ENCODE data around the gene STC2.

STC2 gene

GRCh38 chr5:173278641-173279040 lies 49.6 kb downstream of the STC2 start:
- Histone ChIP-seq H3K27me3 (ENCODE audit: control insufficient read depth, low read length) (peaks cover 6% of the 10 kb centered on the region), H3K27ac (ENCODE audit: low read depth, low read length) (no peak overlapping the region), H3K4me1 (ENCODE audit: control insufficient read depth, low read length) (no peaks in the 10 kb centered on the region), H3K36me3 (ENCODE audit: control insufficient read depth, low read length) (no peaks in the 10 kb centered on the region), H3K9me3 (ENCODE audit: control insufficient read depth, insufficient read depth, low read length) (no peaks in the 10 kb centered on the region), H3K9me2 (replicated peaks; ENCODE audit: control insufficient read depth, low read length) (no peaks in the 10 kb centered on the region), H4K20me1 (ENCODE audit: control insufficient read depth, insufficient read depth, low read depth, low read length) (no peaks in the 10 kb centered on the region), H3K4me3 (ENCODE audit: low read length) (no peak overlapping the region), H3F3A (ENCODE audit: control insufficient read depth, insufficient read depth) (no peaks in the 10 kb centered on the region), H3K79me2 (ENCODE audit: control insufficient read depth, low read length) (no peaks in the 10 kb centered on the region), H3K4me2 (ENCODE audit: low read length) (no peak overlapping the region)
- TF ChIP-seq, protein P1, sequence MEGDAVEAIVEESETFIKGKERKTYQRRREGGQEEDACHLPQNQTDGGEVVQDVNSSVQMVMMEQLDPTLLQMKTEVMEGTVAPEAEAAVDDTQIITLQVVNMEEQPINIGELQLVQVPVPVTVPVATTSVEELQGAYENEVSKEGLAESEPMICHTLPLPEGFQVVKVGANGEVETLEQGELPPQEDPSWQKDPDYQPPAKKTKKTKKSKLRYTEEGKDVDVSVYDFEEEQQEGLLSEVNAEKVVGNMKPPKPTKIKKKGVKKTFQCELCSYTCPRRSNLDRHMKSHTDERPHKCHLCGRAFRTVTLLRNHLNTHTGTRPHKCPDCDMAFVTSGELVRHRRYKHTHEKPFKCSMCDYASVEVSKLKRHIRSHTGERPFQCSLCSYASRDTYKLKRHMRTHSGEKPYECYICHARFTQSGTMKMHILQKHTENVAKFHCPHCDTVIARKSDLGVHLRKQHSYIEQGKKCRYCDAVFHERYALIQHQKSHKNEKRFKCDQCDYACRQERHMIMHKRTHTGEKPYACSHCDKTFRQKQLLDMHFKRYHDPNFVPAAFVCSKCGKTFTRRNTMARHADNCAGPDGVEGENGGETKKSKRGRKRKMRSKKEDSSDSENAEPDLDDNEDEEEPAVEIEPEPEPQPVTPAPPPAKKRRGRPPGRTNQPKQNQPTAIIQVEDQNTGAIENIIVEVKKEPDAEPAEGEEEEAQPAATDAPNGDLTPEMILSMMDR (IDR thresholded peaks at IDR 0.05; ENCODE audit: low read depth, low read length, poor library complexity, severe bottlenecking) = no peak
- TF ChIP-seq EZH2phosphoT487 (IDR thresholded peaks at IDR 0.05; ENCODE audit: borderline replicate concordance, low read length) = no peak

DNA sequence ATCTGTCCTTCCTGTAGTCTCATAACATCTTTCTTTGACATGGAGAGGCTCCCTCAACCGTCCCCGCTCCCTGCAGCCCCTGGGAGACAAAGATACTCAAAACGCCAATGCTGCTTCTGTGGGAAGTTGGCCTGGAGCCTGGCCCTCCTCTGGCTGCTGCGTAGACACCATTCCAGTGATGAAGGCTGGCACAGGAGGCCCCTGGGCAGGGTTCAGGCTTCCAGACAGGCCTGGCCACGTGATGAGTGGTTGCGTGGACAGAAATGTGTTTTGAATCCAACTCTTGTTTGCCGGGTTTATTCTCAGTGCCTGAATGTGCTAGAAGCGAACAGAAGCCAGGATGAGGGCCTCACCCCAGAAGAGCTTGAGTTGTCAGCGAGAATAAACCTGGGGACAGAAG lies 50.0 kb downstream of the STC2 start:
- Histone ChIP-seq H3F3A (ENCODE audit: control insufficient read depth, insufficient read depth) (no peaks in the 10 kb centered on the region), H3K4me2 (ENCODE audit: low read length) (no peak overlapping the region), H3K9me2 (replicated peaks; ENCODE audit: control insufficient read depth, low read length) (no peaks in the 10 kb centered on the region), H4K20me1 (ENCODE audit: control insufficient read depth, insufficient read depth, low read depth, low read length) (no peaks in the 10 kb centered on the region), H3K27me3 (ENCODE audit: control insufficient read depth, low read length) (peaks cover 3% of the 10 kb centered on the region; the same call in 1 of the 2 replicates), H3K79me2 (ENCODE audit: control insufficient read depth, low read length) (no peaks in the 10 kb centered on the region), H3K9me3 (ENCODE audit: control insufficient read depth, insufficient read depth, low read length) (no peaks in the 10 kb centered on the region), H3K4me3 (ENCODE audit: low read length) (no peak overlapping the region), H3K27ac (ENCODE audit: low read depth, low read length) (no peak overlapping the region), H3K4me1 (ENCODE audit: control insufficient read depth, low read length) (no peaks in the 10 kb centered on the region), H3K36me3 (ENCODE audit: control insufficient read depth, low read length) (no peaks in the 10 kb centered on the region)
- TF ChIP-seq EZH2phosphoT487 (IDR thresholded peaks at IDR 0.05; ENCODE audit: borderline replicate concordance, low read length) = no peak
- TF ChIP-seq, protein P1 (IDR thresholded peaks at IDR 0.05; ENCODE audit: low read depth, low read length, poor library complexity, severe bottlenecking) = no peak

GRCh38 chr5:173274771-173275170 lies 53.4 kb downstream of the STC2 start:
- Histone ChIP-seq H3K27ac (ENCODE audit: low read depth, low read length) (no peak overlapping the region), H3K4me1 (ENCODE audit: control insufficient read depth, low read length) (peaks cover 19% of the 10 kb centered on the region), H3K4me3 (ENCODE audit: low read length) (no peak overlapping the region), H3K79me2 (ENCODE audit: control insufficient read depth, low read length) (no peaks in the 10 kb centered on the region), H3K27me3 (ENCODE audit: control insufficient read depth, low read length) (no peaks in the 10 kb centered on the region), H3K9me2 (replicated peaks; ENCODE audit: control insufficient read depth, low read length) (no peaks in the 10 kb centered on the region), H3K4me2 (ENCODE audit: low read length) (no peak overlapping the region), H3F3A (ENCODE audit: control insufficient read depth, insufficient read depth) (0 out of 2 replicates have a peak, but pooled peaks cover 3% of the 10 kb centered on the region), H3K9me3 (ENCODE audit: control insufficient read depth, insufficient read depth, low read length) (no peaks in the 10 kb centered on the region), H3K36me3 (ENCODE audit: control insufficient read depth, low read length) (no peaks in the 10 kb centered on the region), H4K20me1 (ENCODE audit: control insufficient read depth, insufficient read depth, low read depth, low read length) (no peaks in the 10 kb centered on the region)
- TF ChIP-seq EZH2phosphoT487 (IDR thresholded peaks at IDR 0.05; ENCODE audit: borderline replicate concordance, low read length) = no peak
- TF ChIP-seq, protein P1 (IDR thresholded peaks at IDR 0.05; ENCODE audit: low read depth, low read length, poor library complexity, severe bottlenecking) = no peak

All from DOHH2 (cell line).